ENCODE measurements around the gene GPI.

GRCh38 chr19:34337739-34338138 lies 27.3 kb upstream of the GPI start:
- TF ChIP-seq CTCF (IDR thresholded peaks at IDR 0.05) (no peak), POLR2A (IDR thresholded peaks at IDR 0.05) (no peak)
